GM23338 (cell line): Measurements from ENCODE around the gene FAM110A. TPM values are rescaled to one million over a fixed set of nuclear protein-coding genes. Genes with fewer than 3 reads are reported as not detected.

Experiments used
- ATAC-seq: fragments of 200-7000 bp; cut with Tn5 transposase; 3 replicates; pipeline ENCODE4 v1.9.1; 2020
- DNase-seq: peaks from one replicate; pipeline ENCODE4 v3.0.0-alpha.2; 2015; ENCODE audit warnings: low spot score
- H2AFZ ChIP-seq: fragments of 200-600 bp; sonication (generic); 2 replicates; pipeline ENCODE4 v1.8.0; 2016; ENCODE audit warnings: antibody characterized with exemption, mild to moderate bottlenecking, moderate library complexity
- H3F3A ChIP-seq: fragments of 200-600 bp; sonication (generic); replicated peaks from 2 replicates; pipeline ENCODE4 v1.8.0; 2017; ENCODE audit warnings: antibody characterized with exemption, mixed run types, low read depth
- H3K27ac ChIP-seq: fragments of 200-600 bp; sonication (generic); 2 replicates; pipeline ENCODE4 v1.6.1; 2016; ENCODE audit warnings: low read depth
- H3K27me3 ChIP-seq: fragments of 200-600 bp; sonication (generic); 2 replicates; pipeline ENCODE4 v1.8.0; 2016; ENCODE audit warnings: mild to moderate bottlenecking, mixed run types, moderate library complexity; ENCODE audit not compliant: insufficient read depth
- H3K36me3 ChIP-seq: fragments of 200-600 bp; sonication (generic); 2 replicates; pipeline ENCODE4 v1.8.0; 2016; ENCODE audit warnings: mild to moderate bottlenecking; ENCODE audit not compliant: insufficient read depth
- H3K4me1 ChIP-seq: fragments of 200-600 bp; sonication (generic); 2 replicates; pipeline ENCODE4 v1.8.0; 2016; ENCODE audit warnings: mild to moderate bottlenecking, moderate library complexity; ENCODE audit not compliant: insufficient read depth
- H3K4me2 ChIP-seq: fragments of 200-600 bp; sonication (generic); 2 replicates; pipeline ENCODE4 v1.7.1; 2017; ENCODE audit warnings: mixed run types
- H3K4me3 ChIP-seq: fragments of 200-600 bp; sonication (generic); 2 replicates; pipeline ENCODE4 v1.6.1; 2016; ENCODE audit warnings: mixed run types
- H3K79me2 ChIP-seq: fragments of 200-600 bp; sonication (generic); replicated peaks from 2 replicates; pipeline ENCODE4 v1.8.0; 2017; ENCODE audit warnings: mild to moderate bottlenecking; ENCODE audit not compliant: insufficient read depth
- H3K9me2 ChIP-seq: fragments of 200-600 bp; sonication (generic); 2 replicates; pipeline ENCODE4 v1.8.0; 2017; ENCODE audit not compliant: insufficient read depth
- H4K20me1 ChIP-seq: fragments of 200-600 bp; sonication (generic); replicated peaks from 2 replicates; pipeline ENCODE4 v1.8.0; 2017; ENCODE audit warnings: mild to moderate bottlenecking; ENCODE audit not compliant: insufficient read depth
- H3K27ac Mint-ChIP-seq: 2 replicates; pipeline ENCODE4 v1.8.0; 2020; ENCODE audit warnings: inconsistent platforms, mild to moderate bottlenecking, moderate library complexity, mixed read lengths
- H3K27me3 Mint-ChIP-seq: 3 replicates; pipeline ENCODE4 v1.8.0; 2022; ENCODE audit warnings: low read depth, mild to moderate bottlenecking, moderate library complexity, mixed read lengths, inconsistent platforms; ENCODE audit not compliant: insufficient read depth, poor library complexity
- H3K36me3 Mint-ChIP-seq: 3 replicates; pipeline ENCODE4 v1.8.0; 2021; ENCODE audit warnings: low read depth, mild to moderate bottlenecking, inconsistent platforms, moderate library complexity, mixed read lengths
- H3K4me1 Mint-ChIP-seq: 3 replicates; pipeline ENCODE4 v1.8.0; 2020; ENCODE audit warnings: mild to moderate bottlenecking, inconsistent platforms, mixed read lengths
- H3K4me3 Mint-ChIP-seq: 3 replicates; pipeline ENCODE4 v1.8.0; 2021; ENCODE audit warnings: moderate library complexity, mild to moderate bottlenecking, inconsistent platforms, mixed read lengths
- H3K9me3 Mint-ChIP-seq: 3 replicates; pipeline ENCODE4 v1.8.0; 2020; ENCODE audit warnings: moderate library complexity, mild to moderate bottlenecking, inconsistent platforms, mixed read lengths
- CREB1 ChIP-seq: fragments of 250-450 bp; sonication (Bioruptor Pico); IDR thresholded peaks from 2 replicates; pipeline ENCODE4 v1.5.0; 2020; ENCODE audit warnings: low read depth, mild to moderate bottlenecking, moderate library complexity
- EZH2 ChIP-seq: fragments of 200-600 bp; sonication (generic); IDR thresholded peaks from one replicate; pipeline ENCODE4 v1.8.0; 2017; ENCODE audit warnings: antibody characterized with exemption, mild to moderate bottlenecking, low read depth; ENCODE audit not compliant: unreplicated experiment
- EZH2phosphoT487 ChIP-seq: fragments of 200-600 bp; sonication (generic); IDR thresholded peaks from one replicate; pipeline ENCODE4 v1.8.1; 2018; ENCODE audit warnings: antibody characterized with exemption; ENCODE audit not compliant: unreplicated experiment
- JUNB ChIP-seq: IDR thresholded peaks from one replicate; pipeline ENCODE4 v1.6.1; 2016; ENCODE audit warnings: antibody characterized with exemption; ENCODE audit not compliant: unreplicated experiment
- NANOG ChIP-seq: IDR thresholded peaks from 2 replicates; pipeline ENCODE4 v1.6.1; 2016; ENCODE audit warnings: antibody characterized with exemption, borderline replicate concordance
- POLR2AphosphoS5 ChIP-seq: IDR thresholded peaks from 2 replicates; pipeline ENCODE4 v1.6.1; 2016; ENCODE audit warnings: antibody characterized with exemption, low read depth
- STAT1 ChIP-seq: IDR thresholded peaks from one replicate; pipeline ENCODE4 v1.6.1; 2016; ENCODE audit warnings: antibody characterized with exemption; ENCODE audit not compliant: unreplicated experiment
- ZNF114 ChIP-seq: fragments of 250-450 bp; sonication (Bioruptor Pico); IDR thresholded peaks from 2 replicates; pipeline ENCODE4 v1.5.0; 2020; ENCODE audit warnings: mild to moderate bottlenecking, moderate library complexity
- ZNF331 ChIP-seq: fragments of 250-450 bp; sonication (Bioruptor Pico); IDR thresholded peaks from 2 replicates; pipeline ENCODE4 v1.5.0; 2020; ENCODE audit warnings: low read depth, mild to moderate bottlenecking, moderate library complexity
- polyA plus RNA-seq: library from polyadenylated mRNA; unstranded; fragments of >200 nt; fragmentation: Nextera tagmentation; extraction: Ambion mirVana; gene quantifications from 2 replicates; pipeline ENCODE4 v1.2.1, GENCODE V29; 2016
- total RNA-seq: library from RNA; depleted of rRNA; stranded (reverse); fragments of >200 nt; shearing (Covaris generic); gene quantifications from 2 replicates; pipeline ENCODE4 v1.2.3, GENCODE V29; 2014
- TF ChIP-seq, protein P1 (sequence below): IDR thresholded peaks from 2 replicates; pipeline ENCODE4 v1.6.1; 2016; ENCODE audit warnings: antibody characterized with exemption
- TF ChIP-seq, protein P2 (sequence below): fragments of 250-450 bp; sonication (Bioruptor Pico); IDR thresholded peaks from 2 replicates; pipeline ENCODE4 v1.5.0; 2020; ENCODE audit warnings: mild to moderate bottlenecking, moderate library complexity
- TF ChIP-seq, protein P3 (sequence below): IDR thresholded peaks from one replicate; pipeline ENCODE4 v1.6.1; 2018; ENCODE audit warnings: antibody characterized with exemption; ENCODE audit not compliant: unreplicated experiment
- TF ChIP-seq, protein P4 (sequence below), 2 experiments: fragments of 200-600 bp in 1 of 2; sonication (generic) in 1 of 2; conservative IDR thresholded peaks; 2 replicates each; pipeline versions ENCODE4 v1.5.1 to v1.6.1; 2016 to 2017; ENCODE audit warnings: antibody characterized with exemption in 2 of 2, low read depth in 2 of 2, mild to moderate bottlenecking in 2 of 2, moderate library complexity in 1 of 2

Gene FAM110A
- total and polyA plus RNA-seq, 2 experiments from 2014 or later, result 10.7 to 13.7 TPM

DNA sequence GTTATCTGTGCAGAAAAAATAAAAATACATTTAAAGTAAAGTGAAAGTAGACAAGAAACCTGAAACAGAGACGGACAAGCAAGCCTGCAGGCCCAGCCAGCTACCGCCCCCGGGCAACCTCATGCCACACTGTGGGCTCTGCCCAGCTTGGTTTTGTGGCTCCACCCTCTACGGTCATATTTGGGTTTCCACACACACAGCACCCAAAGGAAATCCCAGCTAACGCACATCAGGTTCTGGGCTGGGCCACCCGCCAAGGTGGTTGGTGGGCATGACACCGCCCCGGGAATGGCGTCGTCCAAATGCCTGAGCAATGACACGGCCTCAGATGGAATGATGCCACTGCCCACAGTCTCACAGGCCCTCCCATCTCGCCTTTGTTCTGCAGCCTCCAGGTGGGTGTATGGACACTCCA is 22.9 kb downstream of the FAM110A start:
- H3K4me1 Mint-ChIP-seq, result peaks cover 15% of the 10 kb centered on the region

More for the DNA sequence above, 22.9 kb downstream of the FAM110A start:
- Histone ChIP-seq H3K4me2 (no peak overlapping the region), H4K20me1 (no peaks in the 10 kb centered on the region), H3K27ac (no peak overlapping the region), H3K27me3 (no peaks in the 10 kb centered on the region), H3K9me2 (no peaks in the 10 kb centered on the region), H3K36me3 (no peaks in the 10 kb centered on the region), H2AFZ (no peak overlapping the region), H3K79me2 (no peaks in the 10 kb centered on the region), H3K4me3 (no peak overlapping the region), H3F3A (no peaks in the 10 kb centered on the region), H3K4me1 (no peaks in the 10 kb centered on the region)
- peaks cover 7% of the 10 kb centered on the region for H3K27me3 Mint-ChIP-seq
- no peak overlapping the region for H3K27ac Mint-ChIP-seq
- H3K4me3 Mint-ChIP-seq, result no peak overlapping the region
- no peaks in the 10 kb centered on the region for H3K36me3 Mint-ChIP-seq
- DNase-seq (no peak), ATAC-seq (no peak; the same call in 2 of the 3 replicates)
- TF ChIP-seq, protein P1, sequence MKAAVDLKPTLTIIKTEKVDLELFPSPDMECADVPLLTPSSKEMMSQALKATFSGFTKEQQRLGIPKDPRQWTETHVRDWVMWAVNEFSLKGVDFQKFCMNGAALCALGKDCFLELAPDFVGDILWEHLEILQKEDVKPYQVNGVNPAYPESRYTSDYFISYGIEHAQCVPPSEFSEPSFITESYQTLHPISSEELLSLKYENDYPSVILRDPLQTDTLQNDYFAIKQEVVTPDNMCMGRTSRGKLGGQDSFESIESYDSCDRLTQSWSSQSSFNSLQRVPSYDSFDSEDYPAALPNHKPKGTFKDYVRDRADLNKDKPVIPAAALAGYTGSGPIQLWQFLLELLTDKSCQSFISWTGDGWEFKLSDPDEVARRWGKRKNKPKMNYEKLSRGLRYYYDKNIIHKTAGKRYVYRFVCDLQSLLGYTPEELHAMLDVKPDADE, result no peak
- TF ChIP-seq JUNB (no peak), STAT1 (no peak), ZNF114 (CRISPR knock-in tag) (no peak), EZH2 (no peak), POLR2AphosphoS5 (no peak), ZNF331 (no peak), NANOG (no peak), CREB1 (CRISPR knock-in tag) (no peak), EZH2phosphoT487 (no peak)
- TF ChIP-seq, protein P2, sequence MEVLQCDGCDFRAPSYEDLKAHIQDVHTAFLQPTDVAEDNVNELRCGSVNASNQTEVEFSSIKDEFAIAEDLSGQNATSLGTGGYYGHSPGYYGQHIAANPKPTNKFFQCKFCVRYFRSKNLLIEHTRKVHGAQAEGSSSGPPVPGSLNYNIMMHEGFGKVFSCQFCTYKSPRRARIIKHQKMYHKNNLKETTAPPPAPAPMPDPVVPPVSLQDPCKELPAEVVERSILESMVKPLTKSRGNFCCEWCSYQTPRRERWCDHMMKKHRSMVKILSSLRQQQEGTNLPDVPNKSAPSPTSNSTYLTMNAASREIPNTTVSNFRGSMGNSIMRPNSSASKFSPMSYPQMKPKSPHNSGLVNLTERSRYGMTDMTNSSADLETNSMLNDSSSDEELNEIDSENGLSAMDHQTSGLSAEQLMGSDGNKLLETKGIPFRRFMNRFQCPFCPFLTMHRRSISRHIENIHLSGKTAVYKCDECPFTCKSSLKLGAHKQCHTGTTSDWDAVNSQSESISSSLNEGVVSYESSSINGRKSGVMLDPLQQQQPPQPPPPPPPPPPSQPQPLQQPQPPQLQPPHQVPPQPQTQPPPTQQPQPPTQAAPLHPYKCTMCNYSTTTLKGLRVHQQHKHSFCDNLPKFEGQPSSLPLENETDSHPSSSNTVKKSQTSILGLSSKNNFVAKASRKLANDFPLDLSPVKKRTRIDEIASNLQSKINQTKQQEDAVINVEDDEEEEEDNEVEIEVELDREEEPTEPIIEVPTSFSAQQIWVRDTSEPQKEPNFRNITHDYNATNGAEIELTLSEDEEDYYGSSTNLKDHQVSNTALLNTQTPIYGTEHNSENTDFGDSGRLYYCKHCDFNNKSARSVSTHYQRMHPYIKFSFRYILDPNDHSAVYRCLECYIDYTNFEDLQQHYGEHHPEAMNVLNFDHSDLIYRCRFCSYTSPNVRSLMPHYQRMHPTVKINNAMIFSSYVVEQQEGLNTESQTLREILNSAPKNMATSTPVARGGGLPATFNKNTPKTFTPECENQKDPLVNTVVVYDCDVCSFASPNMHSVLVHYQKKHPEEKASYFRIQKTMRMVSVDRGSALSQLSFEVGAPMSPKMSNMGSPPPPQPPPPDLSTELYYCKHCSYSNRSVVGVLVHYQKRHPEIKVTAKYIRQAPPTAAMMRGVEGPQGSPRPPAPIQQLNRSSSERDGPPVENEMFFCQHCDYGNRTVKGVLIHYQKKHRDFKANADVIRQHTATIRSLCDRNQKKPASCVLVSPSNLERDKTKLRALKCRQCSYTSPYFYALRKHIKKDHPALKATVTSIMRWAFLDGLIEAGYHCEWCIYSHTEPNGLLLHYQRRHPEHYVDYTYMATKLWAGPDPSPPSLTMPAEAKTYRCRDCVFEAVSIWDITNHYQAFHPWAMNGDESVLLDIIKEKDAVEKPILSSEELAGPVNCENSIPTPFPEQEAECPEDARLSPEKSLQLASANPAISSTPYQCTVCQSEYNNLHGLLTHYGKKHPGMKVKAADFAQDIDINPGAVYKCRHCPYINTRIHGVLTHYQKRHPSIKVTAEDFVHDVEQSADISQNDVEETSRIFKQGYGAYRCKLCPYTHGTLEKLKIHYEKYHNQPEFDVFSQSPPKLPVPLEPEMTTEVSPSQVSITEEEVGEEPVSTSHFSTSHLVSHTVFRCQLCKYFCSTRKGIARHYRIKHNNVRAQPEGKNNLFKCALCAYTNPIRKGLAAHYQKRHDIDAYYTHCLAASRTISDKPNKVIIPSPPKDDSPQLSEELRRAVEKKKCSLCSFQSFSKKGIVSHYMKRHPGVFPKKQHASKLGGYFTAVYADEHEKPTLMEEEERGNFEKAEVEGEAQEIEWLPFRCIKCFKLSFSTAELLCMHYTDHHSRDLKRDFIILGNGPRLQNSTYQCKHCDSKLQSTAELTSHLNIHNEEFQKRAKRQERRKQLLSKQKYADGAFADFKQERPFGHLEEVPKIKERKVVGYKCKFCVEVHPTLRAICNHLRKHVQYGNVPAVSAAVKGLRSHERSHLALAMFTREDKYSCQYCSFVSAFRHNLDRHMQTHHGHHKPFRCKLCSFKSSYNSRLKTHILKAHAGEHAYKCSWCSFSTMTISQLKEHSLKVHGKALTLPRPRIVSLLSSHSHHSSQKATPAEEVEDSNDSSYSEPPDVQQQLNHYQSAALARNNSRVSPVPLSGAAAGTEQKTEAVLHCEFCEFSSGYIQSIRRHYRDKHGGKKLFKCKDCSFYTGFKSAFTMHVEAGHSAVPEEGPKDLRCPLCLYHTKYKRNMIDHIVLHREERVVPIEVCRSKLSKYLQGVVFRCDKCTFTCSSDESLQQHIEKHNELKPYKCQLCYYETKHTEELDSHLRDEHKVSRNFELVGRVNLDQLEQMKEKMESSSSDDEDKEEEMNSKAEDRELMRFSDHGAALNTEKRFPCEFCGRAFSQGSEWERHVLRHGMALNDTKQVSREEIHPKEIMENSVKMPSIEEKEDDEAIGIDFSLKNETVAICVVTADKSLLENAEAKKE (CRISPR knock-in tag), result no peak
- TF ChIP-seq, protein P3, sequence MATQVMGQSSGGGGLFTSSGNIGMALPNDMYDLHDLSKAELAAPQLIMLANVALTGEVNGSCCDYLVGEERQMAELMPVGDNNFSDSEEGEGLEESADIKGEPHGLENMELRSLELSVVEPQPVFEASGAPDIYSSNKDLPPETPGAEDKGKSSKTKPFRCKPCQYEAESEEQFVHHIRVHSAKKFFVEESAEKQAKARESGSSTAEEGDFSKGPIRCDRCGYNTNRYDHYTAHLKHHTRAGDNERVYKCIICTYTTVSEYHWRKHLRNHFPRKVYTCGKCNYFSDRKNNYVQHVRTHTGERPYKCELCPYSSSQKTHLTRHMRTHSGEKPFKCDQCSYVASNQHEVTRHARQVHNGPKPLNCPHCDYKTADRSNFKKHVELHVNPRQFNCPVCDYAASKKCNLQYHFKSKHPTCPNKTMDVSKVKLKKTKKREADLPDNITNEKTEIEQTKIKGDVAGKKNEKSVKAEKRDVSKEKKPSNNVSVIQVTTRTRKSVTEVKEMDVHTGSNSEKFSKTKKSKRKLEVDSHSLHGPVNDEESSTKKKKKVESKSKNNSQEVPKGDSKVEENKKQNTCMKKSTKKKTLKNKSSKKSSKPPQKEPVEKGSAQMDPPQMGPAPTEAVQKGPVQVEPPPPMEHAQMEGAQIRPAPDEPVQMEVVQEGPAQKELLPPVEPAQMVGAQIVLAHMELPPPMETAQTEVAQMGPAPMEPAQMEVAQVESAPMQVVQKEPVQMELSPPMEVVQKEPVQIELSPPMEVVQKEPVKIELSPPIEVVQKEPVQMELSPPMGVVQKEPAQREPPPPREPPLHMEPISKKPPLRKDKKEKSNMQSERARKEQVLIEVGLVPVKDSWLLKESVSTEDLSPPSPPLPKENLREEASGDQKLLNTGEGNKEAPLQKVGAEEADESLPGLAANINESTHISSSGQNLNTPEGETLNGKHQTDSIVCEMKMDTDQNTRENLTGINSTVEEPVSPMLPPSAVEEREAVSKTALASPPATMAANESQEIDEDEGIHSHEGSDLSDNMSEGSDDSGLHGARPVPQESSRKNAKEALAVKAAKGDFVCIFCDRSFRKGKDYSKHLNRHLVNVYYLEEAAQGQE, result no peak
- TF ChIP-seq, protein P4, sequence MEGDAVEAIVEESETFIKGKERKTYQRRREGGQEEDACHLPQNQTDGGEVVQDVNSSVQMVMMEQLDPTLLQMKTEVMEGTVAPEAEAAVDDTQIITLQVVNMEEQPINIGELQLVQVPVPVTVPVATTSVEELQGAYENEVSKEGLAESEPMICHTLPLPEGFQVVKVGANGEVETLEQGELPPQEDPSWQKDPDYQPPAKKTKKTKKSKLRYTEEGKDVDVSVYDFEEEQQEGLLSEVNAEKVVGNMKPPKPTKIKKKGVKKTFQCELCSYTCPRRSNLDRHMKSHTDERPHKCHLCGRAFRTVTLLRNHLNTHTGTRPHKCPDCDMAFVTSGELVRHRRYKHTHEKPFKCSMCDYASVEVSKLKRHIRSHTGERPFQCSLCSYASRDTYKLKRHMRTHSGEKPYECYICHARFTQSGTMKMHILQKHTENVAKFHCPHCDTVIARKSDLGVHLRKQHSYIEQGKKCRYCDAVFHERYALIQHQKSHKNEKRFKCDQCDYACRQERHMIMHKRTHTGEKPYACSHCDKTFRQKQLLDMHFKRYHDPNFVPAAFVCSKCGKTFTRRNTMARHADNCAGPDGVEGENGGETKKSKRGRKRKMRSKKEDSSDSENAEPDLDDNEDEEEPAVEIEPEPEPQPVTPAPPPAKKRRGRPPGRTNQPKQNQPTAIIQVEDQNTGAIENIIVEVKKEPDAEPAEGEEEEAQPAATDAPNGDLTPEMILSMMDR (conservative IDR thresholded peaks at IDR 0.05; ENCODE audit: low read depth in 2 of 2), result no peak
- H3K9me3 Mint-ChIP-seq, result no peaks in the 10 kb centered on the region; the same call in 2 of the 3 replicates
